Measurements from ENCODE around the gene SLCO4A1.

GRCh38 chr20:62602550-62602949 lies 39.8 kb upstream of the SLCO4A1 start:
- TF ChIP-seq CTCF (conservative IDR thresholded peaks at IDR 0.05; ENCODE audit: low read depth, low read length) = no peak
- TF ChIP-seq CEBPB (IDR thresholded peaks at IDR 0.05; ENCODE audit: low read depth, low read length) = no peak
- TF ChIP-seq POLR2A (IDR thresholded peaks at IDR 0.05; ENCODE audit: low read depth, low read length) = no peak
- TF ChIP-seq RAD21 (IDR thresholded peaks at IDR 0.05; ENCODE audit: low read length) = no peak
- TF ChIP-seq RCOR1 (IDR thresholded peaks at IDR 0.05; ENCODE audit: insufficient replicate concordance, low read length) = no peak
- TF ChIP-seq USF2 (IDR thresholded peaks at IDR 0.05; ENCODE audit: low read depth, low read length) = no peak
- TF ChIP-seq FOS (IDR thresholded peaks at IDR 0.05; ENCODE audit: low read depth, low read length) = no peak
- no peak for TF ChIP-seq ELK1 (IDR thresholded peaks at IDR 0.05; ENCODE audit: borderline replicate concordance, low read depth, low read length)

All from IMR-90 (cell line).